WERI-Rb-1 (cell line): ENCODE results near the gene VPS37D.

Source experiments
- DNase-seq: peaks from one replicate; pipeline ENCODE4 v3.0.0-alpha.2; 2020
- H3K27ac ChIP-seq: fragments of 250-450 bp; sonication (Bioruptor Pico); 2 replicates; pipeline ENCODE4 v1.5.1; 2020; ENCODE audit warnings: mild to moderate bottlenecking, moderate library complexity
- H3K27me3 ChIP-seq: fragments of 250-450 bp; sonication (Bioruptor Pico); 2 replicates; pipeline ENCODE4 v1.5.1; 2021; ENCODE audit warnings: mild to moderate bottlenecking, low read depth, moderate library complexity; ENCODE audit not compliant: insufficient read depth, severe bottlenecking
- H3K36me3 ChIP-seq: fragments of 250-450 bp; sonication (Bioruptor Pico); 2 replicates; pipeline ENCODE4 v1.5.1; 2020; ENCODE audit warnings: mild to moderate bottlenecking, moderate library complexity
- H3K4me3 ChIP-seq: 2 replicates; pipeline ENCODE4 v1.5.1; 2011; ENCODE audit warnings: low read depth, mild to moderate bottlenecking, control low read depth, low read length
- H3K9me3 ChIP-seq: fragments of 250-450 bp; sonication (Bioruptor Pico); 2 replicates; pipeline ENCODE4 v1.5.1; 2021; ENCODE audit warnings: mild to moderate bottlenecking, moderate library complexity; ENCODE audit not compliant: severe bottlenecking
- CTCF ChIP-seq: IDR thresholded peaks from 2 replicates; pipeline ENCODE4 v1.5.1; 2011; ENCODE audit warnings: low read depth, mild to moderate bottlenecking, control low read depth, inconsistent platforms, low read length

The VPS37D gene

DNA sequence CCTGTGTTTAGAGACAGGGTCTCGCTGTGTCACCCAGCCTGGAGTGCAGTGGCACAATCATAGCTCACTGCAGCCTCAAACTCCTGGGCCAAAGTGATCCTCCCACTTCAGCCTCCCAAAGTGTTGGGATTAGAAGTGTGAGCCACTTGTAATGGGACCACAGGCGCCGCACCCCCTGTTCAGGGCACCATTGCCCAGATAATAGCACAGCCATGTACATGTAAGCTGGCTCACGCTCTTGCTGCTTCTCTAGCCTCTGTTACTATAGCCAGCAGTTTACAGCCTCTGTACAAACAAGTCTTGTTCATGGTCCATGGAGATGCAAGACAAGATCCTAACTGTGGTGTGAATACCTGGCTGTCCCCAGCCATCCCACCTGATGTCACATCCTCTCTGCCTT lies 39.1 kb upstream of the VPS37D start:
- H3K4me3 ChIP-seq, result no peak overlapping the region
- TF ChIP-seq CTCF, result no peak
- H3K9me3 ChIP-seq, result peaks cover 2% of the 10 kb centered on the region
- H3K27ac ChIP-seq, result no peak overlapping the region
- DNase-seq, result no peak
- no peaks in the 10 kb centered on the region for H3K27me3 ChIP-seq
- H3K36me3 ChIP-seq, result no peaks in the 10 kb centered on the region

- DNase-seq, result no peak
- Histone ChIP-seq H3K27ac (no peak overlapping the region), H3K9me3 (no peaks in the 10 kb centered on the region), H3K4me3 (no peak overlapping the region), H3K27me3 (no peaks in the 10 kb centered on the region), H3K36me3 (no peaks in the 10 kb centered on the region)
- TF ChIP-seq CTCF, result no peak
Measured at GRCh38 chr7:73631558-73631957, 36.1 kb upstream of the VPS37D start.

DNA sequence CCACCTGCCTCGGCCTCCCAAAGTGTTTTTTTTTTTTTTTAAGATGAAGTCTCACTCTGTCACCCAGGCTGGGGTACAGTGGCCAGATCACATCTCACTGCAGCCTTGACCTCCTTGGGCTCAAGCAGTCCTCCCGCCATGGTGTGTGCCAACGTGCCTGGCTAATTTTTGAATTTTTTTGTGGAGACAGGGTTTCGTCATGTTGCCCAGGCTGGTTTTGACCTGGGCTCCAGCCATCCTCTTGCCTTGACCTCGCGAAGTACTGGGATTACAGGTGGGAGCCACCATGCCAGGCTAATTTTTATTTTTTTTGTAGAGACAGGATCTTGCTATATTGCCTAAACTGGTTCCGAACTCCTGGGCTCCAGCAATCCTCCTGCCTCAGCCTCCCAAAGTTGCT lies 34.3 kb upstream of the VPS37D start:
- Histone ChIP-seq H3K9me3 (no peaks in the 10 kb centered on the region), H3K27me3 (no peaks in the 10 kb centered on the region), H3K27ac (no peak overlapping the region), H3K4me3 (no peak overlapping the region), H3K36me3 (no peaks in the 10 kb centered on the region)
- no peak for TF ChIP-seq CTCF
- DNase-seq, result no peak

GRCh38 chr7:73633844-73634243 lies 33.8 kb upstream of the VPS37D start:
- no peak for TF ChIP-seq CTCF
- Histone ChIP-seq H3K4me3 (no peak overlapping the region), H3K9me3 (no peaks in the 10 kb centered on the region), H3K36me3 (no peaks in the 10 kb centered on the region), H3K27me3 (no peaks in the 10 kb centered on the region), H3K27ac (no peak overlapping the region)
- DNase-seq, result no peak

DNA sequence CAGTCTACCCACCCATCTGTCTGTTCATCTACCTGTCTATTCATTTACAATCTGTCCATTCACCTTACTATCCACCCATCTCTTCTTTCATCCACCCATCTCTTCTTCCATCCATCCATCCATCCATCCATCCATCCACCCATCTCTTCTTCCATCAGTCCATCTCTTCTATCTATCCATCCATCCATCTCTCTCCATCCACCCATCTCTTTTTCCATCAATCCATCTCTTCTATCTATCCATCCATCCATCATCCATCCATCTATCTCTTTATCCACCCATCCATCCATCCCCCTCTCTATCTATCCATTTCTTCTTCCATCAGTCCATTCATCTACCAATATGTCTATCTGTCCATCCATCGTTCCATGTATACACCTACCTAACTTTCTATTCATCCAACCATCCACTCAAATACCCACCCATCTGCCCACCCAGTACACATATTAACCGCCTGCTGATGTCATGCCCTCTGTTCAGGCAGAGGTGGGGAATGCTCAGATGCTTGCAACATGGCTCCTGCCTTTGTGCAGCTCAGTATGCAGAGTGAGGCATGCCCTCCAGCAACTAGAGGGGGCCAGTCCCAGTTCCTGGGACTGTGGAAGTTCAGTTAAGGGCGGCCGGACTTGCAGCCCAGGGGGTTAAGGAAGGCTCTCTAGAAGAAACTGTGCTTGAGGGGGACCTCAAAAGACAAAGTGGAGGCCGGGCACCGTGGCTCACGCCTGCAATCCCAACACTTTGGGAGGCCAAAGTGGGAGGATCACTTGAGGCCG lies 32.0 kb upstream of the VPS37D start:
- no peak for DNase-seq
- Histone ChIP-seq H3K4me3 (no peak overlapping the region), H3K9me3 (no peaks in the 10 kb centered on the region), H3K27ac (no peak overlapping the region), H3K27me3 (no peaks in the 10 kb centered on the region), H3K36me3 (no peaks in the 10 kb centered on the region)
- no peak for TF ChIP-seq CTCF

DNA sequence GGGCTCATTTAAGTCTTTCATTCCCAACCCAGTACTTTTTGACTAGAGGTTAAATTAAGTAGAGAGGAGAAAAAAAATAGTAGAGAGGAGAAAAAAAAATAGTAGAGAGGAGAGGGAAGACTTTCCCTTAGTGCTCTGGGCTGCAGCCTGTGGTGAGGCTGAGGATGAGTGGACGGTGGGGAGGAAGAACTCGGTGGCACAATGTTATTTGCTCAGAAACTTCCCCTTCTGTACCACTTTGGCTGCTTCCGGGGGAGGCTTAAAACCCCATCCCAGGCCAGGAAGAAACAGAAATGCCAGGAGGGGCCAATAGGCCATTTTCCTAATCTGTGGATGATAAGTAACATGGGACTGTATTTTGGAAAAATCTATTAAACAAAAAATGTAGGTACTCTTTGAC lies 28.7 kb upstream of the VPS37D start:
- H3K27me3 ChIP-seq, result no peaks in the 10 kb centered on the region
- no peak overlapping the region for H3K4me3 ChIP-seq
- no peaks in the 10 kb centered on the region for H3K9me3 ChIP-seq
- TF ChIP-seq CTCF, result no peak
- H3K36me3 ChIP-seq, result no peaks in the 10 kb centered on the region
- DNase-seq, result no peak
- H3K27ac ChIP-seq, result no peak overlapping the region
